Measurements from ENCODE around the gene SPTBN1.

- TF ChIP-seq GATA2 (IDR thresholded peaks at IDR 0.05; ENCODE audit: low read depth, low read length) (no peak), GATA3 (IDR thresholded peaks at IDR 0.05; ENCODE audit: low read depth, low read length) (no peak)
These were observed 85.9 kb downstream of the SPTBN1 start for GRCh38 chr2:54541995-54542394.

All from SH-SY5Y (cell line).